Activated CD4-positive, alpha-beta T cell treated with anti-CD3 and anti-CD28 coated beads, Interleukin-2, amount 50 U/mL, for 4 hours (primary cell): Measurements from ENCODE around the gene NDST4.

Experiments
- DNase-seq, 2 experiments: peaks; one replicate each; pipeline ENCODE4 v3.0.0-alpha.2; 2020

NDST4 gene

DNA sequence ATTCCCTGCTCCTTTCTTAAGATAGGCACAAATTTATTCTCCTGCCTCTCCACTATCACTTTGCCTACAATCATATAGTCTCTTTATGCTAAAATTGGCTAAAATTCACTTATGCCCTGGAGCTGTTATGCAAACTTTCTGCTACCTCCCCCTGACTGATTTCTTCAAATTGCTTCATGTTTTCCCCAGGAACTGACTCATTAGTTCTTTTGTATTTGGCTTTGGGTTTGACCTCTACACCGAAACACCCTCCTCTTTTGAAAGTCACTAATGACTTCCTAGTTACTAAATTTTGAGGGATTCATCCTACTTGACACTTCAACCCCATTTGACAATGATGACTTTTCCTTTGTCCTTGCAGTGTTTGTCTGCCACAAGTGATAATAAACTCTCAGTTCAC lies 222.6 kb downstream of the NDST4 start:
- DNase-seq = no peak

DNA sequence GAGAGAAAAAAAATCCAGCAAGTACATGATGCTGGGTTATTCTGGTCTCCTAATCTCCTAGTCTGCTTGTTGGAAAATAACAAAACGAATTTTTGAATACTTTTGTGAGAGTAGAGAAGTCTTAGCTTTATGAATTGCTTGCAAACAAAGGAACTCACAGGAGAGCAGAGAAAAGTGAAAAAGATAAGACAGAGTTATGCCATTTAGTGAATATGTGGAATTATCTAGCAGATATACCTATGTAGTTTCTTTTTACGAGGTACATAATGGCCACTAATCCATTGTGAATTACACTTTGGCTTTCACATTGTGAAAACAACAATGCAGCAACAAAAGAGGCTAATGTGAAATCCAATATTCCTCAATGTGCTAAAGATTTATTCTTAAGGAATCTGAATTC lies 226.7 kb downstream of the NDST4 start:
- no peak for DNase-seq

DNA sequence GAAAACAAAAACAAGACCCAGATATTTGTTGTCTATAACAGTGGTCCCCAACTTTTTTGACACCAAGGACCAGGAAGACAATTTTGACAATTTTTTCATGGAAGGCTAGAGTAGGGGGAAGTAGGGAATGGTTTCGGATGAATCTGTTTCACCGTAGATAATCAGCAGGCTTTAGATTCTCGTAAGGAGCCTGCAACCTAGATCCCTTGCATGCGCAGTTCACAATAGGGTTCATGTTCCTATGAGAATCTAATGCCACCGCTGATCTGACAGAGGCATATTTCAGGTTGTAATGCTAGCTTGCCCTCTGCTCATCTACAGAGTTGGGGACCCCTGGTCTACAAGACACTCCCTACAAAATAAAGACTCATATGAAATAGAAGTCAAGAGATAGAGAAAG lies 229.8 kb downstream of the NDST4 start:
- no peak for DNase-seq

DNA sequence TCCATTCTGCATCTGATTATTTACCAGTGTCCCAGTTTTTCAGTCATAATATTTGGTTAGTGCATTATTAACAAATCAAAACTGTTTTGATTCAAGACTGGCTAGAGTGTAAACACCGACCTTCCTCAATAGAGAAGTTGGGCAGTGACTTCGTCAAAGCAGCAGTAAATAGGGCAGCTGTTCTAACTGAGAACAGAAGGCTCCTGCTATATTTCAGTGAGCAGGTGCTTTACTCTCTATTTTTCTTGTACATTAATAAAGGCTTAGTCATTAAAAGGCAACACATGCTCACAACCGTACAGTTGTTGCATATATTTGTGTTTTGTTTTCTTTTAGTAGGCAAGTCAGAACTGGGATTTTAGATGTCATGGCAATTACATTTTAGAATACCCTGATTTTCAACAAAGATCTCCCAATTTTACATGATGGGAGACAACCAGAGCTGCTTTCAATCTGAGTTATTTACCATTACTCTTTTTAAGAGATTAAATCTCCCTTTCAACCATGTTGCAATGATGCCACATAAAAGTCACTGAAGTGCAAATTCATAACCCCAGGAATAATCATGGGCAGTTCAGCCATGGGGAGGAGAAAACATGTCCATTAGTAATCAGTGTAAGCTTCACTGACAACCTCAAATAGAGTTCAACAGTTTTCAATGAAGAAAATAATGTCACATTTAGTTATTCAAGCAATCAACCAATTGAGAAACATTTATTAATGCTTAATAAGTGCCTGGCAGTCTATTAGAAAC lies 233.3 kb downstream of the NDST4 start:
- no peak for DNase-seq

DNA sequence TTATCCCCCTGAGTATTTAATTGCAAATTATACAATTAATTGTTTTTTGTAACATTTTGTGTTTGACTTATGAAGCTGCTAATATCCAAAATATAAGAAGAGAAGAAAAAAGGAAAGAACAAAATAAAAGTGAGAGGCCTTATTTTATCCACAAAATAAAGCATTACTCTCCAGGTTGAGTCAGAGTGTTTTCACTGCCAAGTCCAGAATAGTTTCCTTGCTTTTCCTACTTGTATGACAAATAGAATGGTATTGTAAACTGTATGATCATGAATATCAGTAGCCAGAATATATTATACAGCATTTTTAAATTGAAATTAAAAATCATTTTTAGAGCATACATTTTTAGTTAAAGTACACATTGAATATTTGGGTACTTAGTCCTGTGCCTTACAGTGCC lies 237.8 kb downstream of the NDST4 start:
- DNase-seq = no peak

DNA sequence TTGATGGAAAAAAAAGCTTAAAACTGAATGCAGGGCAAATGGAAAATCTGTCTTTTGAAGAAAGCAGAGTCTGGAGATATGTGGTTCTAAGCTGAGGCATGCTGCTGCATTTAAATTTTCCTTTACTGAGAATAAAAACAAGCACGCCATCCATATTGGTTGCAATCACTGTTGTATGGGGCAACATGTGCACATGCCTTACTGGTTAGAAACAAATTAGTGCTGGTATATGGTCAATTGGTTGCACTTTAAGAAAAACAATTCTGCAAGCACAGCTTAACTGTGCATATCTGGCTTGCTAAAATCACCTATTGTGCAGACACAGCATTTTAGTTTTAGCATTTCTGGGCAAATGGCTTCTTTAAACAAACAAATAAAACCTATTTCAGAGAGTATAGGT lies 239.1 kb downstream of the NDST4 start:
- no peak for DNase-seq

DNA sequence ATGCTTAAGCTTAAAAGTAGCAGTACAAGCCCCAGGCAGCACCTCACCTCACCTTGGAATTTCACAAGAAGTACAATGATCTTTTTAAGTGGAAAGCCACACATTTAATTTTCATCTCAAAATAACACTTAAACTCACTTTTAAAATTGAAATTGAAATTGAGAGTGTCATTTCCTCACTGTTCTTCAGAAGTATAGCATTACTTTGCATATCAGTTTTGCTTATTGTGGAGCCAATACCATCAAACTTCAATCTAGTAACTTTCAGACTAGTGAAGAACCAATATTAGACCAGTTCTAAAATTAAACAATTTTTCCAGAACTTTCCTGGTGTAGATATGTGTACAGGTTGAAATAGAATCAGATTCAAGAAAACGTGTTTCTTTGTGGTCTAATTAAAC lies 242.4 kb downstream of the NDST4 start:
- no peak for DNase-seq

DNA sequence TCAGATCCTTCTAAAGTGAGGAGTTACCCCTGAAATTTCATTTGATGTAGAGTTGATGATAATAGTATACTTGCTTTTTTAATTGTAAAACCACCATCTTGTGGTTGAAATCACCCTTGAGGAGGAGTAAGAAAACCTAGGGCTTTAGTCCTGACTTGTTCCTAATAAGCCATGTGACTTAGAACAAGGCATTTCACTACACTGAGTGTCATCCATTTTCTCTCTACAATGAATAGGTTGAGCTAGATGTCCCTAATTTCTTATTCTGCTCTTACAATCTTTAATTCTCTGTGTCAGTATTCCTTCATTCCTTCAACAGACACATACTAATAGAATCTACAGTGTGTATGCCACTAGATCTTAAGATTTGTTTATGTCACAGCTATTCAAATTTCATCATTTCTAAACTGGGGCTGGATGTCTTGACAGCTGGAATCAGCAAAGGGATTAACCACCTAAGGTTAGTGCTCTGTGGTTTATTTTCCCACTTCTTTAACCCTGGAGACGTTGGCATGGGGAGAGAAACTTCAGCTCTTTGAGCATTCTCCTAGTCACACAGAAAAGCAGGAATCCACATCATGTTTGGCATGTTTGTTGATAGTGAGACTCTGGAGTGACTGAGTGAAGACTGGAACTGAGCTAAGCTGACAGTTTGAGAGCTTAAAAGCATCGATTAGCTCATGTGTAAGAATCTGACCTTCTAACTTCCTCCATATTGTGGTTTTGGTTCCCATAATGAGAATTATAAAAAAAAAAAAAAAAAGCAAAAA lies 246.3 kb downstream of the NDST4 start:
- DNase-seq = no peak

DNA sequence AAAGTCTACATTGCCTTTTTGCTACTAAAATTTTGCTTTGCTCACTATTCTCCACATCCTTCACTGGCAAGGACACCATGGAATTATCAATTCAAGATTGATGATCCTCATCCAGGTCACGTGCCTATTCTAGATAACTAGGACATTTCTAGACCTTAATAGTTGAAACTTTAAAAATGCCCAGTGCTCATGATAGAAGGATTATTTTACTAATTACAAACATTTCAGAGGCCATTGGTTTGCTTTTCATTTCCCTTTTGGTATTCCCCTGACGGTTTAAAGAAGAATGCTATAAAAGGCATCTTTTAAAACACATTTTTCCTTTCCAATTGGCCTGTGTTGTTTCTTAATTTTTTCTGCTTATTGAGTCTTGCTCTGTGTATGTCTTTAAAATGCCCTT lies 249.4 kb downstream of the NDST4 start:
- no peak for DNase-seq

DNA sequence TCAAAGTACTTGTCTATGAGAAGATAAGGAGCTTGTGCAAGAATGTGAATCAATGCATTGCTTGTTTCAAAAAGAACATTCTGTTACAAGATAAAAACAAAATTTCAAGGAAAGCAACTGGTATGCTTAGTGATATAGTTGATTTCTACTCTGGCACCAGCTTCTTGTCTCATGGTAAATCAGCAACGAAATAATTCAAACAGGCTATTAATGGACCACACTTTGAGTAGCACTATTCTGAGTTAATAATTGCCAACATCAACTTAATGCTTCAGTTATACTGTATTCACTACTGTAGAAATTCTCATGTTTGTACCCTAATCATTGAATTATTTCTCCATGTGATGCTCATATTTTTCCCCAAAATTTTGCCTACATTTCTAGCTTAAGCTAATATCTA lies 252.6 kb downstream of the NDST4 start:
- no peak for DNase-seq

DNA sequence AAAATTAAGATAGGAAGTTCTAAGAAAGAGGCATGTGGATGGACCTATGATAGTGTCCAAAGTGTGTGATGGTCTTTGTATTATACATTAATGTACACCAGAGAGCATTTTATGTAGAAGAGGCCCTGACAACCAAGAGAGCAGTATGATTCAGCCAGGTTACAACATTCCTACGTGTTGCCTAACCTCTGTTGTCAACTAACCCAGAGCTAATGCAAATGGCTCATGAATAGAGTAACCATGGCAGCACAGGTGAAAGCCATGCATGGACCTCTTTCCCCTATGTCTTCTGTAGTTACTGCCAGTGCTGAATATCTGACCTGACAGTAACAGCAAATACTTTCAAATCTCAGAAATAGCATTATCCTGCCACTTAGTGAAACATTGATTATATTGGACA lies 255.6 kb downstream of the NDST4 start:
- no peak for DNase-seq

DNA sequence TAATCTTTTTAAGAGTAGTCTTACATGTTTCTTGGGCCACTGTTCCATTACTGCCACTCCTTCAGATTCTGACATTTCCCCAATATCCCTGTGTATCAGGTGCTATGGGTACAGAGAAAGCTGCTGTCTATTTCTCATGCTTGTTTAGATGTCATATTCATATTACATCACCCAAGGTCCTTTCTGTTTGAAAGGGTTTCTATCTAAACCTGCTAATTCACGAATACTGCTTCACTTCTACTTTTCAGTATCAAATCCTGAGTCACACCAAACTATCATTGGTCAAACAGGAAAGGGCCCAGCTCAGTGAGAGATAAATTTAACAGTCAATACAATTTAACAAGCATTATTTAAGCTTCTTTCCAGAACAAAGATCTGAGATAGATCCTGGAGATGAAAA lies 273.4 kb downstream of the NDST4 start:
- DNase-seq = no peak

DNA sequence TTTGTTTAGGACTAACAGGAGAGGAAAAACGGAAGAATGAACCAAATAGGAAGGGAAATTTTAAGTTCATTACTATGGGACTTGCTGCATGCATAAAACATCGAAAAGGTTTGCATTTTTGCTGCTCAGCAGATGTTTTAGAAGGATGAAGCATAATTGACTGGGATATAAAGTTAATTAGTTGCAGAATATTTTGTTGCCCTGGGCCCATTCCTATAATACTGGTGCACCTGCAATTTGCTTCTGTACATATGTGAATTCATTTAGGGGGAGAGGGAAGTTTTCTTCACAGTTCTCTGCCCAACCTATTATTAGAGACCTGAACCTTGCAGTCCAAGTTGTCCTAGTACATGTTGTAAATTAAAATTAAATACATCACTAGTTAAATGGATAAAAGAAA lies 282.8 kb downstream of the NDST4 start:
- DNase-seq = no peak

DNA sequence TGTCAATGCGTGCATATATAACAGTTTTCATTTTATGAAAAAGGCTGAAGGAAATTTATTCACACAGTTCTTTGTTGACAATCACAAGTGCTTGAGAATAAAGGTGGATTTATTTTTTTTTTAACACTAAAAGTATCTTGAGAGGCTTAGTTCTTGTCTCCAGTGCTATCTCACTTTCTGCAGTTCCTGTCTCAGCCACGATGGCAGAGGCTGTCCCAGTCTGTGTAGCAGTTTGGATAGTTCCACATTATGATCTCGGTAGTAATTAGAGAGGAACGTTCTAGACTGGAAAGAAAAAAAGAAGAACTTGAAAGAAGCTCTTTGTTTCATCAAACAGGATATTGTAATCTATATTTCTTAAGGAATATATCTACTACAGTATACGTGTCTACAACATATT lies 285.8 kb downstream of the NDST4 start:
- DNase-seq = no peak

DNA sequence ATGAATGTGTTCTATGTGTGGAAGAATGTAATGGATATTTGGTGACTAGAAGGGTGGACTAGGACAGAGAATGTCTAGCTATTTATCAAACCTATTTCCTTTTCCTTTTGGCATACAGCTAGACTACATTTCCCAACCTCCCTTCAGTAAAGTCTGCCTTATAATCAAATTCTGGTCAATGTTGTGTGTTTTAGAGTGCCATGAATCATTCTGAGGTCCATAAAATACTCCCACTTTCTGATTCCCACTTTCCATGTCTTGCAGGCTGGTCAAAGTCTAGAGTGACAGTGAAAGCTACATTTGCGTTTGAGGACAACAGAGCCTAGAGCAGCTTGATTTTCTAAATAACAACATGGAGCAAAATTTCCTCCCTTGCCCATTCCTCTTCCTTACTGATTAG lies 297.7 kb downstream of the NDST4 start:
- no peak for DNase-seq

DNA sequence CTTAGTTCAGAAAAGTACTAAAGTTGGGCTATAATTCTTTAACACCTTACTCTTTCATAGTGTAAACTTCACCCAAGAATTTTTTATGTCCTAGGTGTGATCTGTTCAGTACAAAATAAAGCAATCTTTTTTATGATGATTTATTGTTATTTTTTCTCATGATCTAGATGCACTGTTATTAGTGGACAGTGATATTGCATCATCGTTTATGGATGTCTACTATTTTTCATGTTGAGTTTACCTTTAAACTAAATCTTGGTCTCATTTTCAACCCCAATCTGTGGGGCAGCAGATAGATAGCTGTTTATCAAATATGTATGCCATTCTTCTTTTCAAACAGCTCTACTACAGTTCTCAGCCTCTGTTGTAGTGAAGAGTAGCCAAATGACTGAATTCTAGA lies 299.5 kb downstream of the NDST4 start:
- no peak for DNase-seq

DNA sequence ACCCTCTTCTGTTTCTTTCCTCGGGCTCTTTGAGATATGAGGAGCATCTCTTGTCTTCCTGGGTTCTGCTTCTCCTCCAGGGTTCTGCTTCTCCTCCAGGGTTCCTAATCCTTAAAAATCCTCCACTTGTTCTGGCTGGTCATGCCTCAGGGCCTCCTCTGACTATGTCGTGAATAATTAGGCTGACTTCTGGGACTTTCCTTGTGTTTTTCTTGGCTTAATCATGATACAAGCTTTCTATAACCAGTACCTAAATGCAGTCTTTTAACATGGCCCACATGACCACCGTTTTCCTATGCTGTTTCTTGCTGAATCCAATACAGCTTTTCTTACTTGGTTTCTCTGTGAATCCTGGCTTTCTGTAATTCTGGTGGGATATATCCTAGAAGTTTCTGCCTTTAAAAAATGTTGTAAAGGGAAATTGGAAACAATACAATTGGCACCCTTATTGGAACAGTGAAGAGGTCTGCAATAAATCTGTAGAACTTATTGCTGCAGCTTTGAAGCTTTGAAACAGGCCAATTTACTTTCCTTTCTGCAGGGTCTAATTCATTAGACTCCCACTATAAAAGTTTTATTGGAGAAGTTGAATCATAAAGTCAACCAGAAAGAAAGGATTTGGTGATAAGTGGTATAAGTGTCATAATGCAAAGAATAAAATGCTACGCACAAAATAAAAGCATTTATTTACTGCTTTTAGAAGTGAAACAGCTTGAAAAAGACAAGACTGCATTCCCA lies 301.7 kb downstream of the NDST4 start:
- DNase-seq = no peak

DNA sequence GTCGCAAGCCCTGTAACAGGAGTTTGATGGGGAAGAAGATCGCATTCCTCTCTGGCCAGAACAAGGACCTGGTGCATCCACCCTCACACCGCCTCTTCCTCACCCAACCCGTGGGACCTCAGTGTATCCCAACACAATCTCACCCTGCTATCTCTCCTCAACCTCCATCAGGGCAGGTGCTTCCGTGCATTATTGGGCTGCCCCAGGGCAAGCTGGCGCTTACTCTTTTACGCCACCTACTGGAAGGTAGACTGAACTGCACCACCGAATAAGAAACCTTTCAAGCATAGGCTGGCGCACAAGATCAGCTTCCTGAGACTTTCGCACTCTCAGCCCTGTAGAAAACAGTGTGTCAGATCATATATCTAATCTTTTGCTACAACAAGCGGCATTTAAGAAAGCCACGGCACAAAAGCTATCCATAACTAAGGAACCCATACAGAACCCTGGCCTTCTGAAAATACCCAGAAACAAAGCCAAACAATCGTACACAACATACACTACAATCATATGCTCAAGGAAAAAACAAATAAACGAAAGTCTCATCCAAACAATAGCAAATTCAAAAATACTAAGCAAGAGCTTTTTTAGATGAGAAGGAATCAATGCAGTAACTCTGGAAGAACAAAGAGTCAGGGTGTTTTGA lies 305.5 kb downstream of the NDST4 start:
- no peak for DNase-seq

DNA sequence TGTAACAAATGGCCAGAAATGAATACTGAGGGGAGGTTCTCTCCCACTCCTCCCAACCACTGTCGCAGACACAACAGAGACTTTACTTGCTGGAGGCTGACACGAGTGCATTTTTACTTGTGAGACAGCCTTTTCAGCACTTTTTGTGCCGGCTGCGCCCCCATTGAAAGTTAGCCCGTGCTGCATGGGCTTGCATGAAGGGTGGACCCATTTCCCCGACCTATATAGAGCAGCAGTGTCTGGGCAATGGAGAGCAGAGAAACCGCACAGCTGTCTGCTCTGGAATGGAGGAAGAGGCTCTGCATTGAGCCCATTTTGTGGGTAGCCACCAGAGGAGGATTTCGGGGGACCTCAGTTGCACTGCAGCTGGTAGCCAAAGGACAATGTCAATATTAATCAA lies 306.1 kb downstream of the NDST4 start:
- DNase-seq = no peak

DNA sequence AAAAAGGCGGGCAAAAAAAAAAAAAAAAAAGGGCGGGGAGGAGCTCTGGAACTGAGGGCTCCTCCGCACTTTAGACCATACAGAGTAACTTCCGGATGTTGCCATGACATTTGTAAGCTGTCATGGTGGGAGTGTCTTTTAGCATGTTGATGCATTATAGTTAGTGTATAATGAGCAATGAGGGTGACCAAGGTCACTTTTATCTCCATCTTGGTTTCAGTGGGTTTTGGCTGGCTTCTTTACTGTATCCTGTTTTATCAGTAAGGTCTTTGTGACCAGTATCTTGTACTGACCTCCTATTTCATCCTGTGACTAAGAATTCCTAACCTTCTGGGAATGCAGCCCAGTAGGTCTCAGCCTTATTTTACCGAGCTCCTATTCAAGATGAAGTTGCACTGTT lies 321.4 kb downstream of the NDST4 start:
- no peak for DNase-seq

DNA sequence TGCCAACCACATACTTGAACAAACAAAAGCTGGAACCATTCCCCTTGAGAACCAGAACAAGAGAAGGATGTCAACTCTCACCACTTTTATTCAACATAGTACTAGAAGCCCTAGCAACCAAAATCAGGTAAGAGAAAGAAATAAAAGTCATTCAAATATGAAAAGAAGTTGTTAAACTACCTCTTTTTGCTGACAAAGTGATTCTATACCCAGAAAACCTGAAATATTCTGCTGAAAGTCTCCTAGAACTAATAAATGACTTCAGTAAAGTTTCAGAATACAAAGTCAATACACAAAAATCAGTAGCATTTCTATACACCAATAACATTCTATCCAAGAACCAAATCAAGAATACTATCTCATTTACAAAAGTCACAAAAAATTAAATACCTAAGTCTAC lies 327.9 kb downstream of the NDST4 start:
- no peak for DNase-seq

DNA sequence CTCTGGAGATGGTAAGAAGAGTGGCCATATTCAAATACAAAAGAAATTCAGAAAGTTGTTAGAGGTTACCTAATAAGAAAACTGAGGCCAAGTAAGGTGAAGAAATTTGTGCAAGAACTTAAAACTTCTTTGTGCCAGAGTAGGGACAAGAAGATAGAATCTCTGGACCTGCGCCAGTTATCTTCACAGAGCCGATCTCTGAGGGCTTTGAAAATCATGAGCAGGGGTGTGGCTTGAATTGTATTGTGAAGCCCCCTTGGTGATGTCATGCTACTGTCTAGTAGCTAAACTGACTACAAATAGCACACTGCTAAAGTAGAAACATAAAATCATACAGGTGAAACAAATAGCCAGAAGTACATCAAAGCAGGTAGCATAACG lies 330.2 kb downstream of the NDST4 start:
- DNase-seq = no peak

DNA sequence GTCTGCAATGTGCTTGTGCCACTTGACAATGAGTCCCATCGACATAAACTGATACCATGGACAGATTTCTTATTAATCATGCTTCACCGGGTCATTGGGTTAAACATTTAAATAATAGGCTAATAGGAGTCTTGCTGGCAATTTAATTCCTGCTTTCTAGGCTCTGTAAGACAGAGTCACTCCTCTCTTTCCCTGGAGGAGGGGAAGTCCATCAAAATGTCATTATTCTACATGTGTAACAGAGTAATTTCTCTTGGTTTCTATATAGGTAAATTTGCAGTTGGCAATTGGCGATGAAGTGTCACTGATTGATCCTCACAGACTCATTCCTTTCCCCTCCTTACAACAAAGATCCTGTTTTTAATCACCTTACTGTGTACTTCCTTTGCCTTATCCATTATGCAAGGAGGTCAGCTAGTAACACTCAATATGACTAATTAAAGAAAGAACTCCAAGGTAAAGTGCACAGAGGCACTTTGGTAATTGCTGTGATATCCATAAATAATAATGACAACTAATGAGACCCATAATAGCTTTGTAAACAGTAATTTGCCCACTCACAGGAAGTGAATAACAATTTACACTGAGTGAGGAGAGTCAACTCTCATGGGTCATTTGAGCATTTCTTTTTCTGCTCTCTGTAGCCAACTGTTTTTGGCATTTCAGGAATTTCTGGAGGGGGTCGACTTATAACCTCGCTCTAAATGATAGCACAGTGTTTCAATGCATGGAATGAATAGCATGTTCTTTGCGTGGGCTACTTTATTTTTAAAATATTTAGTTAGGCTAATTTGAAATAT lies 330.8 kb downstream of the NDST4 start:
- no peak for DNase-seq
